Activated naive CD8-positive, alpha-beta T cell treated with anti-CD3 and anti-CD28 coated beads, Interleukin-2, amount 10 ng/mL, durations not matched to agents 7 days and 5 days (primary cell): ENCODE results near the gene ALDH3B1. TPM values are rescaled to one million over a fixed set of nuclear protein-coding genes. Genes with fewer than 3 reads are reported as not detected.

ENCODE experiments used
- ATAC-seq: fragments of 150-1000 bp; cut with Tn5 transposase; one replicate; pipeline ENCODE4 v1.10.0; 2021; ENCODE audit warnings: low read depth, moderate library complexity
- POLR2A ChIA-PET: fragments of 350-600 bp; sonication (Branson Sonifier 250); formaldehyde crosslinking; loops from one replicate; lab custom pipeline; 2021; ENCODE audit warnings: antibody characterized with exemption; lab: Charles Lee
- DNase-seq: peaks from one replicate; pipeline ENCODE4 v3.0.0; 2021
- H3K27ac Mint-ChIP-seq: one replicate; pipeline ENCODE4 v1.8.0; 2022; ENCODE audit warnings: mild to moderate bottlenecking, mixed read lengths
- H3K27me3 Mint-ChIP-seq: one replicate; pipeline ENCODE4 v1.8.0; 2022; ENCODE audit warnings: mild to moderate bottlenecking, moderate library complexity, mixed read lengths
- H3K36me3 Mint-ChIP-seq: one replicate; pipeline ENCODE4 v1.8.0; 2021; ENCODE audit warnings: mild to moderate bottlenecking, mixed read lengths
- H3K4me1 Mint-ChIP-seq: one replicate; pipeline ENCODE4 v1.8.0; 2021; ENCODE audit warnings: mixed read lengths
- H3K4me3 Mint-ChIP-seq: one replicate; pipeline ENCODE4 v1.8.0; 2022; ENCODE audit warnings: mild to moderate bottlenecking, moderate library complexity, mixed read lengths
- H3K9me3 Mint-ChIP-seq: one replicate; pipeline ENCODE4 v1.8.0; 2021; ENCODE audit warnings: mixed read lengths
- total RNA-seq, 2 experiments: library from RNA; stranded (reverse); gene quantifications; one replicate each; pipeline ENCODE4 v1.2.3, GENCODE V29; 2021

Gene ALDH3B1
- total RNA-seq, 2 experiments from 2014 or later: 0.45 to 0.61 TPM

- H3K27ac Mint-ChIP-seq: no peak overlapping the region
- H3K9me3 Mint-ChIP-seq: no peaks in the 10 kb centered on the region
- peaks cover 7% of the 10 kb centered on the region for H3K4me1 Mint-ChIP-seq
- DNase-seq (no peak), ATAC-seq (no peak)
- H3K27me3 Mint-ChIP-seq: no peaks in the 10 kb centered on the region
- POLR2A ChIA-PET: no interaction called here
- H3K36me3 Mint-ChIP-seq: no peaks in the 10 kb centered on the region
- no peak overlapping the region for H3K4me3 Mint-ChIP-seq
These were observed 11.2 kb downstream of the ALDH3B1 start for GRCh38 chr11:68021167-68021787.

GRCh38 chr11:68022531-68022930 lies 12.4 kb downstream of the ALDH3B1 start:
- Mint-ChIP-seq H3K36me3 (peaks cover 1% of the 10 kb centered on the region), H3K4me3 (no peak overlapping the region), H3K4me1 (peaks cover 10% of the 10 kb centered on the region), H3K27ac (no peak overlapping the region), H3K27me3 (no peaks in the 10 kb centered on the region), H3K9me3 (no peaks in the 10 kb centered on the region)
- no peak for DNase-seq
- POLR2A ChIA-PET: no interaction called here
- ATAC-seq: no peak

- POLR2A ChIA-PET: no interaction called here
- H3K4me1 Mint-ChIP-seq: peaks cover 15% of the 10 kb centered on the region
- no peak overlapping the region for H3K27ac Mint-ChIP-seq
- DNase-seq (no peak), ATAC-seq (no peak)
- no peaks in the 10 kb centered on the region for H3K9me3 Mint-ChIP-seq
- H3K36me3 Mint-ChIP-seq: peaks cover 1% of the 10 kb centered on the region
- no peaks in the 10 kb centered on the region for H3K27me3 Mint-ChIP-seq
- H3K4me3 Mint-ChIP-seq: no peak overlapping the region
These were observed 14.4 kb downstream of the ALDH3B1 start for GRCh38 chr11:68024508-68024907.

- H3K27ac Mint-ChIP-seq: no peak overlapping the region
- H3K9me3 Mint-ChIP-seq: no peaks in the 10 kb centered on the region
- peaks cover 16% of the 10 kb centered on the region for H3K4me1 Mint-ChIP-seq
- DNase-seq (no peak), ATAC-seq (peak; percentile 20)
- peaks cover 1% of the 10 kb centered on the region for H3K36me3 Mint-ChIP-seq
- H3K4me3 Mint-ChIP-seq: no peak overlapping the region
- POLR2A ChIA-PET: no interaction called here
- no peaks in the 10 kb centered on the region for H3K27me3 Mint-ChIP-seq
These were observed 14.9 kb downstream of the ALDH3B1 start for GRCh38 chr11:68025047-68025446.

- ATAC-seq: no peak
- H3K4me3 Mint-ChIP-seq: no peak overlapping the region
- peaks cover 2% of the 10 kb centered on the region for H3K36me3 Mint-ChIP-seq
- DNase-seq: no peak
- peak overlapping the region; percentile 36 for H3K27ac Mint-ChIP-seq
- H3K27me3 Mint-ChIP-seq: no peaks in the 10 kb centered on the region
- H3K9me3 Mint-ChIP-seq: no peaks in the 10 kb centered on the region
- POLR2A ChIA-PET: no interaction called here
- H3K4me1 Mint-ChIP-seq: peaks cover 19% of the 10 kb centered on the region
These were observed 16.4 kb downstream of the ALDH3B1 start for GRCh38 chr11:68026391-68027105.

GRCh38 chr11:68027667-68028066 lies 17.5 kb downstream of the ALDH3B1 start:
- H3K36me3 Mint-ChIP-seq: peaks cover 4% of the 10 kb centered on the region

GRCh38 chr11:68028802-68029545 lies 18.8 kb downstream of the ALDH3B1 start:
- DNase-seq: no peak
- Mint-ChIP-seq H3K36me3 (peaks cover 7% of the 10 kb centered on the region), H3K27me3 (no peaks in the 10 kb centered on the region)

More at GRCh38 chr11:68027667-68028066, 17.5 kb downstream of the ALDH3B1 start:
- DNase-seq: no peak
- POLR2A ChIA-PET: no interaction called here
- Mint-ChIP-seq H3K4me1 (peaks cover 22% of the 10 kb centered on the region), H3K27me3 (no peaks in the 10 kb centered on the region), H3K9me3 (no peaks in the 10 kb centered on the region), H3K4me3 (no peak overlapping the region), H3K27ac (no peak overlapping the region)
- no peak for ATAC-seq

GRCh38 chr11:68030318-68031143 lies 20.4 kb downstream of the ALDH3B1 start, which contains the start of gene NDUFS8:
Gene NDUFS8 (plus strand): TSS chr11:68030681. CDS start chr11:68032152, 1,471 bp downstream.
- H3K4me3 Mint-ChIP-seq: peak within 1 kb of the TSS; percentile 97
- peak within 1 kb of the TSS; percentile 98 for H3K27ac Mint-ChIP-seq
- H3K4me1 Mint-ChIP-seq: peaks cover 21% of the 10 kb centered on the region
- no peaks in the 10 kb centered on the region for H3K9me3 Mint-ChIP-seq
- POLR2A ChIA-PET: interaction anchor here (0.6 to 2.5 kb wide), 2 partner anchors 9 to 95 kb away, joined by 4 to 15 read pairs; partner anchors contain the start of gene TCIRG1
- ATAC-seq (peak; percentile 97), DNase-seq (peak; percentile 95)
- H3K36me3 Mint-ChIP-seq: peaks cover 7% of the 10 kb centered on the region
- no peaks in the 10 kb centered on the region for H3K27me3 Mint-ChIP-seq

More at GRCh38 chr11:68028802-68029545, 18.8 kb downstream of the ALDH3B1 start:
- no peak for ATAC-seq
- POLR2A ChIA-PET: interaction anchor here (0.7 to 0.8 kb wide), 2 partner anchors 8 to 544 kb away, joined by 3 read pairs; no protein-coding TSS in a partner anchor
- Mint-ChIP-seq H3K27ac (peak overlapping the region; percentile 98), H3K4me1 (peaks cover 22% of the 10 kb centered on the region), H3K4me3 (peak overlapping the region; percentile 97), H3K9me3 (no peaks in the 10 kb centered on the region)

GRCh38 chr11:68031144-68031464 lies 21.0 kb downstream of the ALDH3B1 start:
- Mint-ChIP-seq H3K9me3 (no peaks in the 10 kb centered on the region), H3K27me3 (no peaks in the 10 kb centered on the region), H3K4me3 (peak overlapping the region; percentile 97), H3K4me1 (peaks cover 21% of the 10 kb centered on the region), H3K36me3 (peaks cover 7% of the 10 kb centered on the region), H3K27ac (peak overlapping the region; percentile 98)
- ATAC-seq (no peak), DNase-seq (no peak)
- POLR2A ChIA-PET: interaction anchor here (2.5 kb wide), 1 partner anchor 9 kb away, joined by 15 read pairs; the partner anchor contains the start of gene TCIRG1

GRCh38 chr11:68032003-68032402 lies 21.9 kb downstream of the ALDH3B1 start:
- Mint-ChIP-seq H3K9me3 (no peaks in the 10 kb centered on the region), H3K27ac (peak overlapping the region; percentile 98), H3K36me3 (peaks cover 7% of the 10 kb centered on the region), H3K4me3 (peak overlapping the region; percentile 97), H3K27me3 (no peaks in the 10 kb centered on the region), H3K4me1 (peaks cover 23% of the 10 kb centered on the region)
- ATAC-seq (no peak), DNase-seq (no peak)
- POLR2A ChIA-PET: interaction anchor here (2.5 kb wide), 1 partner anchor 8 kb away, joined by 15 read pairs; the partner anchor contains the start of gene TCIRG1

- H3K27me3 Mint-ChIP-seq: no peaks in the 10 kb centered on the region
- DNase-seq (no peak), ATAC-seq (no peak)
- H3K9me3 Mint-ChIP-seq: no peaks in the 10 kb centered on the region
- peaks cover 30% of the 10 kb centered on the region for H3K4me1 Mint-ChIP-seq
- H3K4me3 Mint-ChIP-seq: no peak overlapping the region
- no peak overlapping the region for H3K27ac Mint-ChIP-seq
- POLR2A ChIA-PET: no interaction called here
- peaks cover 5% of the 10 kb centered on the region for H3K36me3 Mint-ChIP-seq
These were observed 23.0 kb downstream of the ALDH3B1 start for GRCh38 chr11:68032997-68033707.

- POLR2A ChIA-PET: no interaction called here
- peaks cover 5% of the 10 kb centered on the region for H3K36me3 Mint-ChIP-seq
- DNase-seq (no peak), ATAC-seq (no peak)
- H3K27ac Mint-ChIP-seq: no peak overlapping the region
- no peak overlapping the region for H3K4me3 Mint-ChIP-seq
- H3K4me1 Mint-ChIP-seq: peaks cover 29% of the 10 kb centered on the region
- no peaks in the 10 kb centered on the region for H3K9me3 Mint-ChIP-seq
- H3K27me3 Mint-ChIP-seq: no peaks in the 10 kb centered on the region
These were observed 23.6 kb downstream of the ALDH3B1 start for GRCh38 chr11:68033708-68034045.
